NT2/D1 (cell line): ENCODE results near the gene TMEM170A.
"Not testable (repeated sequence)": the region's sequence is repeated elsewhere in the genome, so short reads cannot be mapped to it uniquely, and the experiment has no call there.

Experiments
- SUZ12 ChIP-seq: IDR thresholded peaks from 2 replicates; pipeline ENCODE4 v1.6.1; 2011; ENCODE audit not compliant: insufficient read length, insufficient read depth; ENCODE audit errors: extremely low read depth
- ZNF274 ChIP-seq: IDR thresholded peaks from 2 replicates; pipeline ENCODE4 v1.6.1; 2011; ENCODE audit warnings: mild to moderate bottlenecking, low read depth, low read length

DNA sequence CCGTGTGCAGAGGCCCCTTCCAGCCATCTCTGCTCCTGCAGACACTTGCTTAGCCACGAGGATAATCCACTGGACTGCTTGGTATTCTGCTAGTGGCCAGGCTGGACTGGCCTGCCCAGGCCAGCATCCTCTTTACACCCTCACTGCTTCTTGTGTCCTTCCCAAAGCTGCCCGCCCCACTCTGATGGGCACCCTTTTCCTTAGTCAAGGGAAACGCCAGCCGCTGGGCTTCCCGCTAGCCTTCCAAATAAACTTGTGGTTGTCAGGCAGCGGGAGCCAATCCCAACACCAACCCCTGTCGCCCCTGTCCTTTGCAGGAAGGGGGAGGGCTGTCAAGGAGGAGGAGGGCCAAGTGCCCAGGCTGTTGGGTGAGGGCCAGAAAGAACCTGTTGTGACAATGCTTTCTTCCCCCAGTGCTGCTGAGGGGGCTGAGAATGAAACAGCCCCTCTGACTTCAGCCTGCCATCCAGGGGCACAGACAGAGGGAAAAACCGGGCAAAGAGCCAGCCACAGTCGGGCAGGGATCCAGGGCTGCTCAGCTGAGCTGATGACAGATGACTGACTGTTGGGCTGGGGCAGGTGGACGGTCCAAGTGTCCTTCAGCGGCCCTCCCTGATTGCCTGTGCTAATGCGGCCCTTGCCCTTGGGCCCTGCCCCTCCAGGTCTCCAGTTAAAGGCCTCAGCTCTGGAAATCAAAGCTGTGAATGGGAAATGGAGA, 34.3 kb upstream of the TMEM170A start:
- TF ChIP-seq SUZ12, ZNF274: not testable (repeated sequence)
